Iris pigment epithelial cell (primary cell): Measurements from ENCODE around the gene SH3RF1.

Experiments used
- DNase-seq: peaks from one replicate; pipeline ENCODE4 v3.0.0-alpha.2; 2011; ENCODE audit warnings: low read depth

SH3RF1 gene

GRCh38 chr4:169102026-169102425, 168.7 kb downstream of the SH3RF1 start:
- no peak for DNase-seq

GRCh38 chr4:169100670-169101101, 170.1 kb downstream of the SH3RF1 start:
- DNase-seq: no peak

GRCh38 chr4:169099771-169100180, 171.0 kb downstream of the SH3RF1 start:
- peak; percentile 84 for DNase-seq

- DNase-seq: no peak
Measured at GRCh38 chr4:169098969-169099690, 171.6 kb downstream of the SH3RF1 start.

GRCh38 chr4:169098532-169098931, 172.2 kb downstream of the SH3RF1 start:
- DNase-seq: peak; percentile 85

GRCh38 chr4:169098054-169098497, 172.7 kb downstream of the SH3RF1 start:
- DNase-seq: no peak

DNA sequence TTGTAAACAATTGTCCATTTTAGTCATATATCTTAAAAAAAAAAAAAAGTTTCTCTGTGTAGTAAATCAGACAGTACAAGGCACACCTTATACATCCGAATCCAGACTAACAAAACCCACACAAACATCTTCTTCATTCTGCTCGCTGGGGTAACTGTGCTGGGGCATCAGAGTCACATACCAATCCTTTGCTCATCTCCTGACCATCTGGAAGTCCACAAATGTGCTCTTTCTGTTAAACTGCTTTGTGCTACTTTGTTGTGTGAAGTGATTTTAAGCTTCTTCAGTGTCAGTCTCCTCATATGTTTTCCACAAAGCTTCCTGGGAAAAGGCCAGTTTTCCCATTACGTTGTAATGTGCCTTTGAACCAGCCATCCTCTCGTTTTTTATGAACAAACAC, 174.5 kb downstream of the SH3RF1 start:
- DNase-seq: no peak

GRCh38 chr4:169094656-169095231, 176.0 kb downstream of the SH3RF1 start:
- no peak for DNase-seq

- no peak for DNase-seq
Measured at GRCh38 chr4:169092889-169093522, 177.8 kb downstream of the SH3RF1 start.

DNA sequence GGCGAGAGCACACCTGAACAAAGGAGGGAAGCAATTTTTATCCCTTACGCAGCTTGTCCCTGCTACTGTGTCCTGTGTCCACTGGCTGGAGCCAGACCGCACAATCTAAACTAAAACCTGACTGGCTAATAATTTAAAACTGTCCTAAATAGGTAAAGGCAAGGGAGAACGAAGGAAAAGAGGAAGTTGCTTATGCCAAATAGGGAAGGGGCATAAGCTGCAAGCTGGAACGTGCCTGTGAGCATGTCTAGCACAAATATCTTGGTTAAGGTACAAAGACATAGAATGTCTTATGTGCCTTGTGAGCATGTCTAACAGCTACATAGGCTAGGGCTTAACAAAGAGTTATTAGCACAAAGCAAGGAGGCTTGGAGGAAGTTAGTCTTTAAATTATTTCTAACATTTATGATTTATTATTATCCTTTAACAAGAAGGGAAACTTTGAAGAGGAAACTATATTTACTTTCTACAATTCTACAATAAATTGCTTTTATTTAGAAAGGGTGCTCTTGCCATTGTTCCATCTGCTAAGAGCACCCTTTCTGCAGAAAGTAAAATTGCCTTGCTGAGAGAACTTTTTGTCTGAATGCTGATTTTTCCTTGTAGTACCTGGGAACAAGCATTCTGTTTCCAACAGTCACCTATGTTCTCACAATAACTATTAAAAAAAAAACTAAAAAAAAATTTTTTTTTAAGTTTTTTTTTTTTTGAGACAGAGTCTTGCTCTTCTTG, 180.1 kb downstream of the SH3RF1 start:
- no peak for DNase-seq

- DNase-seq: no peak
Measured at GRCh38 chr4:169089004-169089403, 181.8 kb downstream of the SH3RF1 start.

- no peak for DNase-seq
Measured at GRCh38 chr4:169084954-169085353, 185.8 kb downstream of the SH3RF1 start.

- peak; percentile 81 for DNase-seq
Measured at GRCh38 chr4:169080981-169081380, 189.8 kb downstream of the SH3RF1 start.

DNA sequence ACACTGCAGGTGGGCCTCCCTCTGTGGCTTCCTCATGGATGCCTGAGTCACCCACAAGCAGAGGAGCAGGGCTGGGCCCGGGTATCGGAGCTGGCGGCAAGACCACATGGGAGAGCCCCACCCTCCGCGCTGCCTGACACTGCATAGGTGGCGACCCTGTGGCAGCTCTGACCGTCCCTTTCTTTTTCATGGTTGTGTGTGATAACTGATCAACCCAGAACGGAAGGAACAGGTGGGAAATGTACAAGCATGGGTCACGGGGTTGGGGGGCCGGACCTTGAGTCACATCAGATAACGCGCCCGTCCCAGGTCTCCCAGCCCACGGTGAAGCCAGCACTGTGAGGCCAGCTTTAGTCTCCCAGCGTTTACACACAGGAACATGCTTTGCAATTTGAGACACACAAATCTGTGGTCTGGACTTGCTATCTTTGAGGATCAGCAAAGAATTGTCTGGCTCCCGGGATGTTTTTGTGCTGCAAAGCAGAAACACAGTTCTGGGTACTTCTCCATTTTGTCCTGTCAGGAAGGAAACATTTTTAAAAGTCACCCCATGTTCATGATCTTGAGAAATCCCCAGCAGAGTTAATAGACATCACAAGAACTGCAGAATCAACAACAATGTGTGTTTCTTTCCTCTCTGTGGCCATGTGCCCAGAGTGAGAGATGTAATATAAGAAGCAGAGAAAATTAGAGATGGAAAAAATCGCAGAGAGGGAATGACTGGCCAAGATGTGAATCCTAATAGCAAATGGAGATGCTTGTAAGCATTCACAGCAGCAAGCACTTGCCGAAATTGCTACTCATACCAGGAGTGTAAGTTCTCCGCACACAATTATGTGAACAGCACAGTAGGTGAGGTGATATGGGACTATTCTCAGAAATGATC, 190.6 kb downstream of the SH3RF1 start:
- peak; percentile 90 for DNase-seq

GRCh38 chr4:169074117-169074516, 196.6 kb downstream of the SH3RF1 start:
- DNase-seq: no peak

DNA sequence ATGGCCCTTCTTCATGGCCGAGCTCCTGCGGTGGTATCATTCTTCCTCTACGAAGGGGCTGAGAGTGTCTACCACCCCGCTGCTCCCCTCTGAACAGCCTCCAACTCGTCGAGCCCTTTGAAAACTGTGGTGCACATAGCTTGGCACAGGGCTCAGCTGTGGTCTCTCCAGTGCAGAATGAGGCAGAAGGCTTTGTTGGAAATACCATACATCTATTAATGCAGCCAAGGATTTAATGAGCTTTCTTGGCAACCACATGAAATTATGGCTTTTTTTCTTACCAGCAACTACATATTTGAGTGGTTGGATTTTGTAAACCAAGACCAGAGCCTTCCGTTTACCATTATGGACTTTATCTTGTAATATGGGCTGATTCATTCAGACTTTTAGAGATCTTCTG, 199.0 kb downstream of the SH3RF1 start:
- DNase-seq: no peak

DNA sequence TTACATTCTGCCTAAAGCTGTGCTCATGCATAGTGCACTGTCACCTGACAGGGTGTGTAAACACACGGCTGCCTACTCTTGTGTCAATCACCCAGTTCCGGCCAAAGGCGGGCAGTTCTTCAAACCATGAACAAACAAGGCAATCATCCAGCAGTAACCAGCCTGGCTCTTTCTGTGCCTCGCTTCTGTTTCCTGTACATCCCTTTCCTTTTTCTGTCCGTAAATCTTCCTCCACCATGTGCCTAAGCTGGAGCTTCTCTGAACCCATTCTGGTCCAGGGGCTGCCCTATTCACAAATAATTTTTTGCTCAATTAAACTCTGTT, 199.9 kb downstream of the SH3RF1 start:
- DNase-seq: peak; percentile 74

DNA sequence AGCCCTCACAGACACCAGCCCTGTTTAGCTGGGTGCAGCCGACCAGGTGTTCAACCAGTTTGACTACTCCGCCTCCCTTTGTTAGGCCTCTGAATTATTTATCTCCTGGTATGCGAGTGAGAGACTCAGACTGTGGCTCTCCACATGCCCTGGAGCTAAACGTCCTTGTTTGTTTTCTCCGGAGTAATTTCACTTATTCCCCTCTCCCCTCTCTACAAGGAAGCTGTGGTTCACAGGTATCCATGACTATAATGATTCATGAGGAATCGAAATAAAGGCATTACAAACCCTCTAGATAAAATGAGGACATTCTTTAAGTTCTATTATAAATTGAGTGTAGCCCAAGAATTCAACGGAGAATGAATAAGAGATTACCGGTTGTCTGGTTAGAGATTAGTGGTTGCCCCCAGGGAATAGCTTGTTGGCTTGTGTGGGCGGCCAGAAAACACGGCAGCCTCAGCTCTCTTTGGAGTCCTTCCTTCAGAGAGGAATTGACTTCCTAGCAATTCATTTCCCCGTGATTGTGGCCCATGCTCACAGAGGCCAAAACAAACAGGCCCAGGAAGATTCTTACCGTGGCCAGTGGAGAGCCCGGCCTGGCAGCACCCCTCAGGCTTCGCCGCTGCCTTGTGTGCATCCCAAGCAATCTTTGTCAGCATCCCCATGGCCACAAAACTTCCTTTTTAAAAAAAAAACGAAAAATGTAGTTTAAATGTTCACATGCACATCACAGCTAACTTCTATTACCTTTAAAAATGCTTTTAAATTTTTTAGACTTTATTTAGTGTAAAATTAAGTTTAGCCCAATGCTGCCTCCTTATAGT, 200.5 kb downstream of the SH3RF1 start:
- peak; percentile 95 for DNase-seq

GRCh38 chr4:169068423-169068822, 202.3 kb downstream of the SH3RF1 start:
- DNase-seq: no peak

DNA sequence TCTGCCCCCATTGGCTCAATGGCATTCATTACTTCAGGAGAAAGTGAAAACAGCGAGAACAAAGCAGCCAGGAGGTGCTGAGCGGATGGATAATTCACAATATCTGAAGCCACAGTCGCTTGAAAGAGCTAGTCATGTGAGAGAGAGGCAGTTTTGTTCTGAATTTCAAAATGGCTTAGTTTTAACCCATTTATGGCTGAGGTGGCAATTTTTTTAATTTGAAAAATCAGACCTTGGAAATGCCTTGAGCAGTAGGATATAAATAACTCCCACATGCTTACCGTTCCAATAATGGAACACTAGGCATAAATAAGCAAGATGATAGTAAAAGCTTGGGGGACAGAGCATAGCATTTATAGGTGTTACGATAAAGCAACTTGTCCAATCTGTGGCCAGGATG, 203.8 kb downstream of the SH3RF1 start:
- DNase-seq: no peak

- DNase-seq: no peak
Measured at GRCh38 chr4:169064296-169064695, 206.5 kb downstream of the SH3RF1 start.
